ENCODE measurements around the gene PLA2G6.

DNA sequence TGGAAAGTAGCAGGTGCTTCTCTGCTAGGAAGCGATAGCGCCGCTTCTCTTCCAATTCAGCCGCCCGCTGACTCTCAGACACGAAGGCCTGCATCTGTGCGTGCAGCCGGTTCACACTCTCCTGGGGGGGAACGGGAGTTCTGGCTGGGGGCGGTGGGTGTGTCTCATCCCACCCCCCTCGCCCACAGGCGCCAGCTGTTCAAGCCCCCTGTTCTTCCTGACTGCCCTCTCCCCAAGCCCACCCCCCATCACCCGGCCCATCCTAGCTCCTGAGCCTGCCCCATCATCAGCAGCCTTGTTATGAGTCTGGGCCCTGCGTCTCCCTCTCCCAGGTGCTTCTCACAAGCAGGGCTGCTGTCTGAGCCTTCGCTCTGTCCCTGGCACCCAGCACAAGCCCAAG, 84.6 kb downstream of the PLA2G6 start:
- TF ChIP-seq, protein P1, sequence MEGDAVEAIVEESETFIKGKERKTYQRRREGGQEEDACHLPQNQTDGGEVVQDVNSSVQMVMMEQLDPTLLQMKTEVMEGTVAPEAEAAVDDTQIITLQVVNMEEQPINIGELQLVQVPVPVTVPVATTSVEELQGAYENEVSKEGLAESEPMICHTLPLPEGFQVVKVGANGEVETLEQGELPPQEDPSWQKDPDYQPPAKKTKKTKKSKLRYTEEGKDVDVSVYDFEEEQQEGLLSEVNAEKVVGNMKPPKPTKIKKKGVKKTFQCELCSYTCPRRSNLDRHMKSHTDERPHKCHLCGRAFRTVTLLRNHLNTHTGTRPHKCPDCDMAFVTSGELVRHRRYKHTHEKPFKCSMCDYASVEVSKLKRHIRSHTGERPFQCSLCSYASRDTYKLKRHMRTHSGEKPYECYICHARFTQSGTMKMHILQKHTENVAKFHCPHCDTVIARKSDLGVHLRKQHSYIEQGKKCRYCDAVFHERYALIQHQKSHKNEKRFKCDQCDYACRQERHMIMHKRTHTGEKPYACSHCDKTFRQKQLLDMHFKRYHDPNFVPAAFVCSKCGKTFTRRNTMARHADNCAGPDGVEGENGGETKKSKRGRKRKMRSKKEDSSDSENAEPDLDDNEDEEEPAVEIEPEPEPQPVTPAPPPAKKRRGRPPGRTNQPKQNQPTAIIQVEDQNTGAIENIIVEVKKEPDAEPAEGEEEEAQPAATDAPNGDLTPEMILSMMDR (tag by site-specific recombination; IDR thresholded peaks at IDR 0.05): no peak
- TF ChIP-seq ZBTB1 (tag by site-specific recombination; IDR thresholded peaks at IDR 0.05) (no peak), PRDM4 (tag by site-specific recombination; IDR thresholded peaks at IDR 0.05) (no peak), ZNF184 (tag by site-specific recombination; IDR thresholded peaks at IDR 0.05) (no peak), ZNF792 (tag by site-specific recombination; IDR thresholded peaks at IDR 0.05) (no peak)
- TF ChIP-seq, protein P2, sequence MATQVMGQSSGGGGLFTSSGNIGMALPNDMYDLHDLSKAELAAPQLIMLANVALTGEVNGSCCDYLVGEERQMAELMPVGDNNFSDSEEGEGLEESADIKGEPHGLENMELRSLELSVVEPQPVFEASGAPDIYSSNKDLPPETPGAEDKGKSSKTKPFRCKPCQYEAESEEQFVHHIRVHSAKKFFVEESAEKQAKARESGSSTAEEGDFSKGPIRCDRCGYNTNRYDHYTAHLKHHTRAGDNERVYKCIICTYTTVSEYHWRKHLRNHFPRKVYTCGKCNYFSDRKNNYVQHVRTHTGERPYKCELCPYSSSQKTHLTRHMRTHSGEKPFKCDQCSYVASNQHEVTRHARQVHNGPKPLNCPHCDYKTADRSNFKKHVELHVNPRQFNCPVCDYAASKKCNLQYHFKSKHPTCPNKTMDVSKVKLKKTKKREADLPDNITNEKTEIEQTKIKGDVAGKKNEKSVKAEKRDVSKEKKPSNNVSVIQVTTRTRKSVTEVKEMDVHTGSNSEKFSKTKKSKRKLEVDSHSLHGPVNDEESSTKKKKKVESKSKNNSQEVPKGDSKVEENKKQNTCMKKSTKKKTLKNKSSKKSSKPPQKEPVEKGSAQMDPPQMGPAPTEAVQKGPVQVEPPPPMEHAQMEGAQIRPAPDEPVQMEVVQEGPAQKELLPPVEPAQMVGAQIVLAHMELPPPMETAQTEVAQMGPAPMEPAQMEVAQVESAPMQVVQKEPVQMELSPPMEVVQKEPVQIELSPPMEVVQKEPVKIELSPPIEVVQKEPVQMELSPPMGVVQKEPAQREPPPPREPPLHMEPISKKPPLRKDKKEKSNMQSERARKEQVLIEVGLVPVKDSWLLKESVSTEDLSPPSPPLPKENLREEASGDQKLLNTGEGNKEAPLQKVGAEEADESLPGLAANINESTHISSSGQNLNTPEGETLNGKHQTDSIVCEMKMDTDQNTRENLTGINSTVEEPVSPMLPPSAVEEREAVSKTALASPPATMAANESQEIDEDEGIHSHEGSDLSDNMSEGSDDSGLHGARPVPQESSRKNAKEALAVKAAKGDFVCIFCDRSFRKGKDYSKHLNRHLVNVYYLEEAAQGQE (tag by site-specific recombination; IDR thresholded peaks at IDR 0.05): no peak
